Suprapubic skin (tissue), 4 donors: ENCODE data around the gene MT1M. TPM values are rescaled to one million over a fixed set of nuclear protein-coding genes. Genes with fewer than 3 reads are reported as not detected.
"Not testable (repeated sequence)": the region's sequence is repeated elsewhere in the genome, so short reads cannot be mapped to it uniquely, and the experiment has no call there.

ENCODE experiments used
- DNase-seq, 2 donors: peaks; one replicate each; pipeline ENCODE4 v3.0.0-alpha.2; 2019; ENCODE audit warnings: low spot score in 2 of 2
- H3K27ac ChIP-seq: fragments of 200-600 bp; sonication (generic); one replicate; pipeline ENCODE4 v1.5.1; 2019
- H3K27me3 ChIP-seq: fragments of 200-600 bp; sonication (generic); one replicate; pipeline ENCODE4 v1.5.1; 2019
- H3K36me3 ChIP-seq: fragments of 200-600 bp; sonication (generic); one replicate; pipeline ENCODE4 v1.5.1; 2019
- H3K4me1 ChIP-seq: fragments of 200-600 bp; sonication (generic); one replicate; pipeline ENCODE4 v1.5.1; 2019
- H3K4me3 ChIP-seq: fragments of 200-600 bp; sonication (generic); one replicate; pipeline ENCODE4 v1.5.1; 2019; ENCODE audit warnings: mild to moderate bottlenecking
- H3K9me3 ChIP-seq: fragments of 200-600 bp; sonication (generic); one replicate; pipeline ENCODE4 v1.5.1; 2019
- CTCF ChIP-seq, 2 donors: fragments of 200-600 bp in 1 of 2; fragments of 450-650 bp in 1 of 2; sonication (generic) in 1 of 2; IDR thresholded peaks; one replicate each; pipeline ENCODE4 v1.5.1; 2016 to 2019; ENCODE audit warnings: antibody characterized with exemption in 2 of 2, mild to moderate bottlenecking in 1 of 2, moderate library complexity in 1 of 2
- EP300 ChIP-seq: sonication (generic); formaldehyde crosslinking; IDR thresholded peaks from one replicate; pipeline ENCODE4 v1.6.1; 2017; ENCODE audit warnings: antibody characterized with exemption
- POLR2A ChIP-seq, 2 donors: fragments of 450-650 bp; IDR thresholded peaks; one replicate each; pipeline ENCODE4 v1.6.1; 2017; ENCODE audit warnings: antibody characterized with exemption in 2 of 2, mild to moderate bottlenecking in 2 of 2, moderate library complexity in 2 of 2
- POLR2AphosphoS5 ChIP-seq, 3 donors: sonication (generic); formaldehyde crosslinking; IDR thresholded peaks; one replicate each; pipeline ENCODE4 v1.6.1; 2017; ENCODE audit warnings: antibody characterized with exemption in 3 of 3
- WGBS: methylation state at CpG from one replicate; pipeline ENCODE4 v1.1.5; 2018; 5-methylcytosine and 5-hydroxymethylcytosine counted together
- total RNA-seq, 4 donors: library from RNA; depleted of rRNA; stranded (reverse); fragments of >200 nt; gene quantifications; one replicate each; pipeline ENCODE4 v1.1.0, GENCODE V29; 2016

The MT1M gene
- total RNA-seq, 4 donors from 2014 or later = 13.6 to 41.7 (median 20.5) TPM

GRCh38 chr16:56667581-56668571 is 35.4 kb downstream of the MT1M start, which contains the start of gene MT1G:
Gene MT1G, minus strand, starts transcription at chr16:56668065. Its CDS starts 72 bp downstream, at chr16:56667993.
- Histone ChIP-seq H3K4me1 (peaks cover 44% of the 10 kb centered on the region), H3K36me3 (no peaks in the 10 kb centered on the region), H3K27me3 (peaks cover 53% of the 10 kb centered on the region), H3K27ac (no peak within 1 kb of the TSS), H3K9me3 (no peaks in the 10 kb centered on the region), H3K4me3 (peak within 1 kb of the TSS; percentile 32)
- peak in 1 of 2 donors; percentile 84 for DNase-seq
- TF ChIP-seq POLR2A (IDR thresholded peaks at IDR 0.05) (peak in 1 of 2 donors; percentile 68), EP300 (no peak)
- 38% methylated on average over 12 of the region's 46 CpGs for WGBS

- 31% methylated on average over 21 of the region's 38 CpGs for WGBS
- H3K27me3 ChIP-seq = peaks cover 45% of the 10 kb centered on the region
- no peaks in the 10 kb centered on the region for H3K36me3 ChIP-seq
- H3K4me3 ChIP-seq = peak within 1 kb of the TSS; percentile 21
- DNase-seq = peak in 1 of 2 donors; percentile 74
- H3K4me1 ChIP-seq = peaks cover 39% of the 10 kb centered on the region
- TF ChIP-seq POLR2A (IDR thresholded peaks at IDR 0.05) (no peak), EP300 (no peak), CTCF (IDR thresholded peaks at IDR 0.05) (no peak)
- no peaks in the 10 kb centered on the region for H3K9me3 ChIP-seq
- H3K27ac ChIP-seq = no peak within 1 kb of the TSS
Observed at GRCh38 chr16:56669005-56669839, 36.8 kb downstream of the MT1M start, which contains the start of gene MT1H. Gene MT1H, plus strand, starts transcription at chr16:56669814. Its CDS starts 71 bp downstream, at chr16:56669885.

GRCh38 chr16:56669840-56670619 is 37.6 kb downstream of the MT1M start:
- DNase-seq = peak in 1 of 2 donors; percentile 61
- Histone ChIP-seq H3K4me3 (peak overlapping the region; percentile 21), H3K27me3 (peaks cover 39% of the 10 kb centered on the region), H3K9me3 (no peaks in the 10 kb centered on the region), H3K36me3 (no peaks in the 10 kb centered on the region), H3K27ac (no peak overlapping the region), H3K4me1 (peaks cover 39% of the 10 kb centered on the region)
- WGBS = 50% methylated on average over 16 of the region's 19 CpGs
- TF ChIP-seq EP300 (no peak), CTCF (IDR thresholded peaks at IDR 0.05) (no peak), POLR2A (IDR thresholded peaks at IDR 0.05) (no peak), POLR2AphosphoS5 (IDR thresholded peaks at IDR 0.05) (no peak)

DNA sequence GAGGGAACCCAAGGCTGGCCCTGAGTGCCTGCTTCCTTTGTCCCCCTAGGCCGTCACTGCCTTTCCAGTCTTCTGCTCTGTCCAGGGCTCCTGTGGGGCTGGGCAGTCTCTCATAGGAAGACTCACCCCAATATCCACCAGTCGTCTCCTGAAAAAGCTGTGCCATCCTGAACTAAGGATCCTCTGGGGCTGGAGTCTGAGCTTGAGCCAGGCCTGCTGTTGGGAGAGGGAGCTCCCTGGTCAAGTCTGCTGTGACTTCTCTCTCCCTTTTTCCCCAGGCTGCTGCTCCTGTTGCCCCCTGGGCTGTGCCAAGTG is 38.1 kb downstream of the MT1M start:
- Histone ChIP-seq H3K4me3 (no peak overlapping the region), H3K4me1 (peaks cover 35% of the 10 kb centered on the region), H3K36me3 (no peaks in the 10 kb centered on the region), H3K27ac (no peak overlapping the region), H3K27me3 (peaks cover 40% of the 10 kb centered on the region), H3K9me3 (no peaks in the 10 kb centered on the region)
- 94% methylated on average over 2 of the region's 2 CpGs for WGBS
- no peak for DNase-seq
- TF ChIP-seq CTCF (IDR thresholded peaks at IDR 0.05) (no peak), POLR2AphosphoS5 (IDR thresholded peaks at IDR 0.05) (no peak), POLR2A (IDR thresholded peaks at IDR 0.05) (no peak), EP300 (no peak)

DNA sequence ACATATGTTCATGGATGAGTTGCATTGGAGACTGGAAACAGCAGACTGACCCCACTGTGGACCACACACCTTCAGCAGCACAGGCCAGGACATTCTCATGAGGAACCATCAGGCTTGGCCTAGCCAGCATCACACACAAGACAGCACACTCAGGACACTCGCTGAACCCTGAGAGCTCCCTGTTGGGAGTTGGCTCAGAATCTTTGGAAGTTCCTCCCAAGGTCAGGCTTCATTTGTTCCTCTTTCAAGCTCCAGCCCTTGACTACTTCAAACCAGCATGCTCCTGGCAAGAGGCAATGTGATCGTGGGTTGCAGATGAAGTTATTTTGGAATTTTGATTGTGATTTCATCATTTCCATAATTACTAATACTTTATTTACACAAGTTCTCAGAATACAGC is 39.2 kb downstream of the MT1M start:
- DNase-seq, H3K27ac ChIP-seq, H3K36me3 ChIP-seq, H3K9me3 ChIP-seq, H3K4me3 ChIP-seq: not testable (repeated sequence)
- Histone ChIP-seq H3K4me1 (peaks cover 45% of the 10 kb centered on the region), H3K27me3 (peaks cover 44% of the 10 kb centered on the region)
- 57% methylated on average over 2 of the region's 2 CpGs for WGBS

DNA sequence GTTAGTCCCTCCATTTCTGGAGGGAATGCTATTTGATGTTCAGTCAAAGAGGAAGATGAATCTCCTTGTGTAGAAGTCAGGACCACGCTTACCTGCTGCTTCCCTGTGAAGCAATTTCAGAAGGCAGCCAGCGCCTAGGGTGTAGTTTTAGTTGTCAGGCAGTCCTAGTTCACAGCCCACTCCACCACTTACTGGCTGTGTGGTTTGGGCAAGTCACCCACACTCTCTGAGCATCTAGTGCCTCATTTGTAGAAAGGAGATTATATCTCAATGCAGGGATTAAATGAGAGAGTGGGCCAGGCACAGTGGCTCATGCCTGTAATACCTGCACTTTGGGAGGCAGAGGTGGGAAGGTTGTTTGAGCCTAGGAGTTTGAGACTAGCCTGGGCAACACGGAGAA is 39.7 kb downstream of the MT1M start:
- DNase-seq, H3K4me3 ChIP-seq, H3K9me3 ChIP-seq, H3K36me3 ChIP-seq, H3K27ac ChIP-seq: not testable (repeated sequence)
- WGBS = 77% methylated on average over 3 of the region's 3 CpGs
- Histone ChIP-seq H3K4me1 (peaks cover 42% of the 10 kb centered on the region), H3K27me3 (peaks cover 41% of the 10 kb centered on the region)
